Activated T-cell treated with anti-CD3 and anti-CD28 coated beads, Interleukin-2, amount 50 U/mL, for 72 hours (primary cell): ENCODE data around the gene EGLN3. TPM values are rescaled to one million over a fixed set of nuclear protein-coding genes. Genes with fewer than 3 reads are reported as not detected.
"Not testable (repeated sequence)": the region's sequence is repeated elsewhere in the genome, so short reads cannot be mapped to it uniquely, and the experiment has no call there.

Experiments used
- ATAC-seq, 2 donors: fragments of 150-1000 bp; cut with Tn5 transposase; replicated peaks in 1 of 2; 2 replicates each; pipeline ENCODE4 v1.10.0; 2021; ENCODE audit warnings: moderate library complexity in 2 of 2, mild to moderate bottlenecking in 1 of 2
- DNase-seq, 2 donors: peaks; one replicate each; pipeline ENCODE4 v3.0.0; 2021 to 2022; ENCODE audit warnings: mixed read lengths in 1 of 2
- H3K27ac Mint-ChIP-seq: one replicate; pipeline ENCODE4 v1.8.0; 2022; ENCODE audit warnings: mild to moderate bottlenecking, moderate library complexity, mixed read lengths
- H3K27me3 Mint-ChIP-seq: one replicate; pipeline ENCODE4 v1.8.0; 2022; ENCODE audit warnings: low read depth, mixed read lengths
- H3K36me3 Mint-ChIP-seq, 2 donors: one replicate each; pipeline ENCODE4 v1.8.0; 2022; ENCODE audit warnings: mixed read lengths in 2 of 2, mild to moderate bottlenecking in 1 of 2; ENCODE audit not compliant: insufficient read depth in 2 of 2
- H3K4me1 Mint-ChIP-seq: one replicate; pipeline ENCODE4 v1.8.0; 2022; ENCODE audit warnings: low read depth, mixed read lengths
- H3K4me3 Mint-ChIP-seq, 2 donors: one replicate each; pipeline ENCODE4 v1.8.0; 2022; ENCODE audit warnings: mild to moderate bottlenecking in 2 of 2, mixed read lengths in 2 of 2, moderate library complexity in 2 of 2
- H3K9me3 Mint-ChIP-seq, 2 donors: one replicate each; pipeline ENCODE4 v1.8.0; 2022; ENCODE audit warnings: mixed read lengths in 2 of 2
- total RNA-seq, 2 donors: library from RNA; stranded (reverse); gene quantifications; one replicate each; pipeline ENCODE4 v1.2.3, GENCODE V29; 2022

EGLN3 gene
- total RNA-seq, 2 donors from 2014 or later: 2.6 to 8.2 TPM

DNA sequence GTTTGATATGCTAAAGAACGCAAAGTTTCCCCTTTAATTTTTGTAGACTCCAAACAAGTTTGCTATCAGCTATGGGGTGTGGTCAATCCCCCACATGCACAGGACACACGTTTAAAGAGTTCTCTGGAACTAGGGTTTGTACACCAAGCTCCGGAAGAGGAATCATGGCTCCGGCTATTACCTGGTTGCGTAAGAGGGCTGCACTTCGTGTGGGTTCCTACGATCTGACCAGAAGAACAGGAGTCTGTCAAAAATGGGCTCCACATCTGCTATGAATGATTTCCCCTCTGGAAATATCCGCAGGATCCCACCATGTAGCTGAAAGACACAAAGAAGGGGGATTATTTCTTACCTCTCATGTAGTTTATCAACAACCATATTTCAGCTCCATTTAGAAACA is 22.0 kb downstream of the EGLN3 start:
- Mint-ChIP-seq H3K27ac (no peak overlapping the region), H3K27me3 (no peaks in the 10 kb centered on the region), H3K4me3 (no peak overlapping the region), H3K36me3 (no peaks in the 10 kb centered on the region), H3K9me3 (no peaks in the 10 kb centered on the region), H3K4me1 (no peaks in the 10 kb centered on the region)
- no peak for DNase-seq
- ATAC-seq: no peak

DNA sequence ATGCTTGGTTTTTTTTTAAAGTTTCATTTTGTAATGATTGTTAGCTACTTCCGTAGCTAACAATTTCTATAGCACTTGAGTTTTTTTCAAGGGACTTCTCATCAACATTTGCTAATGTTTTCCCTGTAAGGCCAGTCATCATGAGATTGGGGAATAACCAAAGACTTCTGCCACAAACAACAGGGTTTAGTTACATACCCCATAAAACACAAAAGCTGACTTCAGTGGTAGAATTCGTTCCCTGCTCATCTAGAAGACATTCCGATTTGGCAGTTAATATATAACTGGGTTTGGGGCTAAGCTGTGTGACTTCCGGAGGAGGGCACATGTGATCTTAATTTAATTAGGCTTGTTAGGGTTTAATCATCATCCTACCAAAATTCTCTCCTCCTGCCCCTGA is 22.9 kb downstream of the EGLN3 start:
- no peaks in the 10 kb centered on the region for H3K27me3 Mint-ChIP-seq

DNA sequence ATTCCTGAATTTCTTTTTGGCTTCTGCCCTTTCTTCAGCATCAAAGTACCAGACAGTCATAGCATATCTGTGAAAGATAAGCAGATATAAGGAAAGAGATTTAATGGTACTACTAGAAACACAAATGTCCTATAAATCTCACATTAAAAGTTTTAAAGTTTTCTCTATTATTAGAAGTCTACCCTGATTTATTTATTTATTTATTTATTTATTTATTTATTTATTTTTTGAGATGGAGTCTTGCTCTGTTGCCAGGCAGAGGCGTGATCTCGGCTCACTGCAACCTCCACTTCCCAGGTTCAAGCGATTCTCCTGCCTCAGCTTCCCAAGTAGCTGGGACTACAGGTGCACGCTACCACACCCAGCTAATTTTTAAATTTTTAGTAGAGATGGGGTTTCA is 23.9 kb downstream of the EGLN3 start:
- not testable (repeated sequence) for H3K9me3 Mint-ChIP-seq, H3K27ac Mint-ChIP-seq, H3K36me3 Mint-ChIP-seq, ATAC-seq, H3K27me3 Mint-ChIP-seq, DNase-seq, H3K4me1 Mint-ChIP-seq, H3K4me3 Mint-ChIP-seq

More for the DNA sequence above, 22.9 kb downstream of the EGLN3 start:
- no peak overlapping the region for H3K27ac Mint-ChIP-seq
- no peaks in the 10 kb centered on the region for H3K9me3 Mint-ChIP-seq
- no peak for DNase-seq
- no peaks in the 10 kb centered on the region for H3K36me3 Mint-ChIP-seq
- H3K4me1 Mint-ChIP-seq: no peaks in the 10 kb centered on the region
- no peak for ATAC-seq
- no peak overlapping the region for H3K4me3 Mint-ChIP-seq

DNA sequence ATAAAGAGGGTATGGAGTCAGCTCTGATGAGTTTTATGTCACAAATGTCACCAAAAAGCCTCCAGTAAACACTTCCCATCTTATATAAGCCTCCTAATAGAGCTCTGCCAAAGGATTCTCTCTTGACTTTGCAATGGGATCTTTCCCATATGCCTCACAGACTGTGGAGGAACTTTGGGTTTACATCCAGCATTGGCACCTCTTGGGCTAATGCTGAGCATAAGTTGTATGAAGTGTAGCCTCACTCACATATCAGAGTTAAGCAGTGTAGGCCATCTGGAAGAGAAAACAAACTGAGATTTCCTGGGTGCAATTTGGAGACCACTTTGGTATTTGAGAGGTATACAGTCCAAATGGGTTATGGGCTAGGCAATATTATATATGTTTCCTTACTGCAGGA is 24.9 kb downstream of the EGLN3 start:
- no peak overlapping the region for H3K27ac Mint-ChIP-seq
- H3K27me3 Mint-ChIP-seq: no peaks in the 10 kb centered on the region
- no peak for DNase-seq
- H3K36me3 Mint-ChIP-seq: no peaks in the 10 kb centered on the region
- ATAC-seq: no peak
- H3K4me1 Mint-ChIP-seq: no peaks in the 10 kb centered on the region
- no peaks in the 10 kb centered on the region for H3K9me3 Mint-ChIP-seq
- H3K4me3 Mint-ChIP-seq: no peak overlapping the region

DNA sequence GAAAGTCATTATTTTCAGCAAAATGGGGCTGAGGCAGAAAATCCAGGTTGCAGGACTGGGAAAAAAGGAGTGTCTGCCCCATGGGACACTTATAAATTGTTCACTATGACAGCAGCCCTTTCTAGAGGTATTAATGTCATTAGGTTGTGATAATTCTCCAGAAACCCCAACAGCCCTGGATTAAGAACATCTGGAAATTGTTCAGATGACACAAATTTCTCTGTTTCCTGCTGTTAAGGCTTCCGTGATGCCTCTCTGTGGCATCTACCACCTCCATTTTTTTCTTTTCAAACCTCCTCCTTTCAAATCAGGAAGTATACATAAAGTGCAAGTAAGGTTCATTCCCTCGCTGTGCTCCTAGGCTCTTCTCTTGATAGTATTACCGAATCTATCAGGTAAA is 25.6 kb downstream of the EGLN3 start:
- Mint-ChIP-seq H3K4me1 (no peaks in the 10 kb centered on the region), H3K36me3 (no peaks in the 10 kb centered on the region), H3K27me3 (no peaks in the 10 kb centered on the region), H3K9me3 (no peaks in the 10 kb centered on the region), H3K4me3 (no peak overlapping the region), H3K27ac (no peak overlapping the region)
- ATAC-seq (no peak), DNase-seq (no peak)

DNA sequence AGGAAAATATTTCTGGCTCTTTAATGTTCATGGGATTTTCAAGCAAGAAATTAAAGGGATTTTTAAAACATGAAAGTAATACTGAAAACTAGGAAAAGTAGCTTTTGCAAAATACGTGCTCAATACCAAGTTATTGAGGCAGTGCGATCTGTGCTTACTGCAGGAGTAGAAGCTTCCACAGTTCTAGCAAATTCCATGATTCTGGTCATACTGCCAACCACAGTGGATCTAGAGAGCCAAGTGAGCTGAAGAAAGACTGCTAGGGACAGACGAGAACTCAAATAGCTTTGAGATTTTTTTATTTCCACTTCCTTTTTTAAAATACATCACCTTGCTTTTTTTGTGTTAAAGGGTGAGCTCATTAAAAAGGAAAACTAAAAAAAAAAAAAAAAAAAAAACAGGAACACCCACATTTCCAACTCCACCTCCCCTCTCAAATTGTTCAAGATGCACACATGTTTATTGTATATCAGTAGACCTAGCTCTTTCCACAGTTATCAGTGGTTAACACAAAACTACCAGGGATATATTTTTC is 26.2 kb downstream of the EGLN3 start:
- no peak for DNase-seq
- no peaks in the 10 kb centered on the region for H3K4me1 Mint-ChIP-seq
- no peaks in the 10 kb centered on the region for H3K36me3 Mint-ChIP-seq
- H3K27ac Mint-ChIP-seq: no peak overlapping the region
- no peak for ATAC-seq
- no peaks in the 10 kb centered on the region for H3K9me3 Mint-ChIP-seq
- H3K27me3 Mint-ChIP-seq: no peaks in the 10 kb centered on the region
- H3K4me3 Mint-ChIP-seq: no peak overlapping the region

DNA sequence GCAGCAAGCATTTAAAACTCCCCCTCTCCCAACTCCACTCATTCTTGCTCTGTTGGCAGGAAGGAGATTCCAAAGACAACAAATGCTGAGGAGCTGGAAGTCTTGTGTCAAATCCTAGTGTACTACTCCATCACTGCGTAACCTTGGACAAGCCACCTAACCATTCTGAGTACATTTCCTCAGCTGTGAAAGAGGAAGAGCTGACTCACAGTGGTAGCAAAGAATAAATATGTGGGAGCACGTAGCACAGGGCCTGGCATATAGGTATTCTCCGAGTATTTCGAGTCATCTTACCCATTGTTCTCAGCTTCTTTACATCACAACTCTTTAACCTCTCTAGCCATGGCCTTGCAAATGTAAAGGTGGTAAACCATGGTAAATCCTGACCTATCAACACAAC is 28.7 kb downstream of the EGLN3 start:
- H3K27me3 Mint-ChIP-seq: no peaks in the 10 kb centered on the region
- H3K4me3 Mint-ChIP-seq: no peak overlapping the region
- no peaks in the 10 kb centered on the region for H3K4me1 Mint-ChIP-seq
- H3K27ac Mint-ChIP-seq: no peak overlapping the region
- ATAC-seq: no peak
- H3K9me3 Mint-ChIP-seq: no peaks in the 10 kb centered on the region
- DNase-seq: no peak
- no peaks in the 10 kb centered on the region for H3K36me3 Mint-ChIP-seq

DNA sequence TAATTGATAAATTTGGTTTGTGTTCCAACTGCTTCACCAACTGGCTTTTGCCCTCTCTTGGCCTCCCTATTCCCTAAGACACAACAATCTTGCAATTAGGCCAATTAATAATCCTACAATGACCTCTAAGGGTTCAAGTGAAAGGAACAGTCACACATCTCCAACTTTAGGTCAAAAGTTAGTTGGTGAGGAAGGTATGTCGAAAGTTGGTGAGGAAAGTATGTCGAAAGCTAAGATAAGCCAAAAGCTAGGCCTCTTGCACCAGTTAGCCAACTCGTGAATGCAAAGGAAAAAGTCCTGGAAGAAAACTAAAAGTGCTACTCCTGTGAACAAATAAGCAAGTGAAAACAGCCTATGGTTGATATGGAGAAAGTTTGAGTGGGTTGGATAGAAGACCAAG is 32.6 kb downstream of the EGLN3 start:
- Mint-ChIP-seq H3K4me1 (no peaks in the 10 kb centered on the region), H3K36me3 (no peaks in the 10 kb centered on the region), H3K27me3 (no peaks in the 10 kb centered on the region), H3K4me3 (no peak overlapping the region), H3K27ac (no peak overlapping the region), H3K9me3 (no peaks in the 10 kb centered on the region)
- no peak for DNase-seq
- ATAC-seq: no peak

DNA sequence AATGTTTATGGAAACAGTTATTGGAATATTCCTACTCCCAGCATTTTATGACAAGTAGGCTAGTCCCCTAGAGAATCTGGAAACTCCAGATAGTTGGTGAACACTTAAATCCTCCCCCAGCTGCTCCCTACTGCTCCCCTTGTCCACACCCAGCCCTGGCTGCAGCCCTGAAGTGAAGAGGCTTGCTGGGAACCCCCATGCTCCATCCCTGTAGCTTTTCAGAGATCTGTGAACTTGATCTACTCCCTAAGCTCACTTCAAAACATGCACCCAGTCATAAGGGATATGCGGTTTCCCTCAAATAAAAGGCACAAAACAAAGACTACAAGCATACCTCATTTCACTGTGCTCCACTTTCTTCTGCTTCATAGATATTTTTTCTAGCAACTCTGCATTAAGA is 33.2 kb downstream of the EGLN3 start:
- ATAC-seq: no peak

DNA sequence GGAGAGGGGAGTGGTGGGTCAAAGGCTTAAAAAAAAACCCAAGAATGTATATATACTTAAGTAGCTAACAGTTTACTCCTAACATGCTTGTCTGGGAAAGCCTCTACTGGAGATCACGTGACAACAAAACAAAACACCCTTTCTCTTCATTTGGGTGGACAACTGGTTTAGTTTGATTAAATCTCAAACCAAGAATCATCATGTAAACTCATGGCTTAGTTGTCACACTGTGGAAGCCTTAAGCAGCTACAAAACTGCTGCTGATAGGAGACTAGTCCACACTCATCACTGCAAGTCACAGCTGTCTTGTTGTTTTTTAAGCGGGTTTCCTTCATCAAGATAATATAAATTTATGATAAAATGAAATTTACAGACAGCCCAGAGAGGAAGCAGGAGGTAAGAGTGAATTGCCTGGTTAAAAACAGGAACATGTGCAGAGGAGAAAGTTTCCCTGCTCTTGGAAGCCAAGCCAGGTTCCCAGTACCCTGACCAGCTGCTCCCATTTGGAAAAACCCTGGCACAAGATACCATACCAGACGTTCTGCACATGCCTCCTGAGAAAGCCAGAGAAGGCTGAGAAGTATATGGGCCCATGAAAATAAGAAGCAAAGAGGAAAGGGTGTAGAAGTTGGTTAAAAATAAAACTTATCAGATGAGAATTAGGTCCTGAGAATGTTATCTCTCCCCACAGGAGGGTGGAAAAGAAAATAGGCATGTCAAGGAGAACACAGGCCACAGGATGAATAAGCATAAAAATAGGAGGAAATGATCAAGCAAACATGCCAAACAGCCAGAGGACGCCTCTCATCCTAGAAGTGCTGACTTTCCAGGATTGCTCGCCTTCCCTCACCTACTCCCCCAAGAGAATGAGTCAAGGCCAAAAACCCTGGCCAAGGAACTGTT is 34.0 kb downstream of the EGLN3 start:
- Mint-ChIP-seq H3K27ac (no peak overlapping the region), H3K9me3 (no peaks in the 10 kb centered on the region), H3K4me3 (no peak overlapping the region), H3K4me1 (no peaks in the 10 kb centered on the region), H3K27me3 (no peaks in the 10 kb centered on the region), H3K36me3 (no peaks in the 10 kb centered on the region)
- ATAC-seq: no peak
- no peak for DNase-seq

More for the DNA sequence above, 33.2 kb downstream of the EGLN3 start:
- no peaks in the 10 kb centered on the region for H3K27me3 Mint-ChIP-seq
- H3K9me3 Mint-ChIP-seq: no peaks in the 10 kb centered on the region
- no peaks in the 10 kb centered on the region for H3K36me3 Mint-ChIP-seq
- DNase-seq: no peak
- H3K4me3 Mint-ChIP-seq: no peak overlapping the region
- no peaks in the 10 kb centered on the region for H3K4me1 Mint-ChIP-seq
- no peak overlapping the region for H3K27ac Mint-ChIP-seq

DNA sequence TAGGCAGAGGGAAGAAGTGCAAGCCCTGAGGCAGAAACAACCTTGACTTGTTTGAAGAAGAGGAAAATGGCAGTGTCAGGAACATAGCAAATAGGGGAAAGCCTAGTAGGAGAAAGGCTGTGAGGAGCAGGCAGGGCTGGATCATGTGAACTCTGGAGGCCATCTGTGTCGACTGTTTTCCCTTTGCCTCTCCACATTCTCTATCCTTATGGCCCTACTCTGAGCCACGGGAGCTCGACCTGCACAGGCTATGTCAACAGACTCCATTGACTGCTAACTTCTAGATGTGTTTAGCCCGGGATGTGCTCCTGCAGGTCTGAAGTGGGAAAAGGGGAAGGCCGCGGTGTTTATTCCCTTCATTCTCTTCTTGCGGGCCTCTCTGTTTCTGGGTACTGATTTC is 35.2 kb downstream of the EGLN3 start:
- H3K27ac Mint-ChIP-seq: no peak overlapping the region
- H3K9me3 Mint-ChIP-seq: no peaks in the 10 kb centered on the region
- no peaks in the 10 kb centered on the region for H3K36me3 Mint-ChIP-seq
- DNase-seq (no peak), ATAC-seq (no peak)
- no peaks in the 10 kb centered on the region for H3K27me3 Mint-ChIP-seq
- no peak overlapping the region for H3K4me3 Mint-ChIP-seq
- H3K4me1 Mint-ChIP-seq: no peaks in the 10 kb centered on the region

DNA sequence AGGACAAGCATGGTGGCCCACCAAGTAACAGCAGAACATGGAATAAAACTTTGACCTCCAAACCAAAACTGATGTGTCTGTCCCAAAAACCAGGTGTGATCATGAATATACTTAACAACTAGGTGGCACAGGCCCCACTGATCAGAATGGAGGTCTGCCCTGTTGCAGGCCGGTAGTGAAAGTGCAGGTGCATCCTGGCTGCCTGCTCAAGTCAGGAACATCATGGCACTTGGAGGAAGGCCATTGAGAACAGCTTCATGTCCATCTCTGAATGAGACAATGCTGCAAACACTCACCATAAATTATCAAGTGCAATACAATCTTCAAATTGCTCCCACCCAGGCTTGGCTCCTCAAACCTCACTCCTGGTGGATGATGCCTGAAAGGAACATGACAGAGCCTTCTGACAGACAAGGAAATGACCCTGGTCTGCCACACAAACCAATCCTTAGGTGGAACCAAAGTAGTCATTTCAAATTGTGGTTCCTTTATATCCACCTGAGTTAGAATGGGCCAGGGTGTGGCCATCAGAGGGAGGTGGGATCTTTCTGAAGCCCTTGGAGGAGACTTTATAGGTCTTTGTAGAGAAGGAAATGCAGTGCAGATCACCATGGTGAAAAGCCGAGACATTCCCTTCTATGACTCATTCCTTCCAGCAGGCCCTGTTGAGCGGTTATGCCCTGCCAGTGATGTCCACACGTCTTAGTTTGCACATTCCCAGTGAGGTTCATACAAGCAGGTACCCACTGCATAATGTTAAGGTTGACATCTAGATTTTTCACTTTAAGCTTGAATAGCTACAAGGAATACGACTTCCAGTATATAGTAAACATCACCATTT is 36.0 kb downstream of the EGLN3 start:
- Mint-ChIP-seq H3K36me3 (no peaks in the 10 kb centered on the region), H3K9me3 (no peaks in the 10 kb centered on the region), H3K27ac (no peak overlapping the region), H3K4me1 (no peaks in the 10 kb centered on the region), H3K27me3 (no peaks in the 10 kb centered on the region), H3K4me3 (no peak overlapping the region)
- no peak for DNase-seq
- ATAC-seq: no peak

DNA sequence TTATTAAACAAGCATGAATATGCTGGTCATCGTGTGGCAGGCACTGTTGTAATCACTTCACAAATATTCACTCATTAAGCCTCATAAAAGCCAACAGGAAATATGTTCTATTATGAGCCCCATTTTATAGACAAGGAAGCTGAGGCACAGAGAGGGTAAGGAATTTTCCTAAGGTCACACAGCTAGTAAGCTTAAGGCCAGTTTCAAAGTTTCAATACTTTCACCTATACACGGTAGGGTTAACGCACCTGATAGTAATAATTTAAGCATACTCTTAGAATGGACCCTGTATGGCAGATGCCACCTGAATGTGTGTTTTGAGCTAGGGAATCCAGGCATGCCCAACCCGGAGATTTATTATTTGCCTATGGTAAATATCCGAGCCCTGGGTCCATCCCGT is 39.8 kb downstream of the EGLN3 start:
- H3K27me3 Mint-ChIP-seq: no peaks in the 10 kb centered on the region
- H3K9me3 Mint-ChIP-seq: no peaks in the 10 kb centered on the region
- no peak for ATAC-seq
- no peak overlapping the region for H3K27ac Mint-ChIP-seq
- H3K4me3 Mint-ChIP-seq: no peak overlapping the region
- H3K36me3 Mint-ChIP-seq: no peaks in the 10 kb centered on the region
- H3K4me1 Mint-ChIP-seq: no peaks in the 10 kb centered on the region
- no peak for DNase-seq
